ENCODE data around the gene TSTD2.

Gene TSTD2

DNA sequence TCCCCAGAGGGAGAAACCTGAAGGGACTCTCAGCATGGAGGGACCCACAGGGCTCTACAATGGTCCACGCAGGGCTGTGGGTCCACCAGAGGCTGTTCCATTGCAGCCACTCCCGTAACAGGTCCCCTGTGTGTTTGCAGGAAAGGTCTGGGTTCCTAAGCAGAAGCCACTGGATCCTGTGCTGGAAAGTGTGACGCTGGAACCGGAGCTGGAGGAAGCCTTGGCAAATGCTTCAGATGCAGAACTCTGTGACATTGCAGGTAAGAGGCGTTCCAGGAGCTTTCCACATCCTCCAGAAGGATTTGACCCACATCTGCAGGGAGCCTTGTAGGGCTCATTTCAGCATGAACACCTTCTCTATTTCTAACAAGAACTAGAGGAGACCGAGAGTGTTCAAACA, 80.0 kb downstream of the TSTD2 start:
- Histone ChIP-seq H3K4me1 (ENCODE audit: low read length) (peaks cover 10% of the 10 kb centered on the region), H3F3A (ENCODE audit: insufficient read depth, low read length) (0 out of 2 replicates have a peak, but pooled peaks cover 3% of the 10 kb centered on the region), H3K27ac (ENCODE audit: low read length) (no peak overlapping the region), H3K9me2 (replicated peaks; ENCODE audit: insufficient read depth, low read length) (no peaks in the 10 kb centered on the region), H4K20me1 (ENCODE audit: insufficient read depth, low read length) (no peaks in the 10 kb centered on the region), H3K27me3 (replicated peaks; ENCODE audit: insufficient read depth, low read length) (no peaks in the 10 kb centered on the region), H3K4me2 (ENCODE audit: low read depth, low read length) (no peak overlapping the region), H3K9me3 (replicated peaks; ENCODE audit: insufficient read depth, low read length) (no peaks in the 10 kb centered on the region), H3K36me3 (replicated peaks; ENCODE audit: insufficient read depth, low read length) (no peaks in the 10 kb centered on the region), H3K79me2 (ENCODE audit: low read length) (no peaks in the 10 kb centered on the region), H3K9ac (ENCODE audit: low read length) (no peak overlapping the region), H2AFZ (ENCODE audit: low read length) (no peak overlapping the region), H3K4me3 (ENCODE audit: low read length) (no peak overlapping the region)
- TF ChIP-seq EZH2 (optimal IDR thresholded peaks at IDR 0.05; ENCODE audit: low read depth, low read length) (no peak), EZH2phosphoT487 (IDR thresholded peaks at IDR 0.05; ENCODE audit: low read length) (no peak), CTCF (IDR thresholded peaks at IDR 0.05; ENCODE audit: low read length) (no peak)
- DNase-seq, result no peak

- Histone ChIP-seq H3K36me3 (replicated peaks; ENCODE audit: insufficient read depth, low read length) (no peaks in the 10 kb centered on the region), H3K9me2 (replicated peaks; ENCODE audit: insufficient read depth, low read length) (no peaks in the 10 kb centered on the region), H3K27me3 (replicated peaks; ENCODE audit: insufficient read depth, low read length) (no peaks in the 10 kb centered on the region), H3K4me1 (ENCODE audit: low read length) (no peaks in the 10 kb centered on the region), H3K9me3 (replicated peaks; ENCODE audit: insufficient read depth, low read length) (no peaks in the 10 kb centered on the region), H3K4me3 (ENCODE audit: low read length) (no peak overlapping the region), H3K4me2 (ENCODE audit: low read depth, low read length) (no peak overlapping the region), H3K27ac (ENCODE audit: low read length) (no peak overlapping the region), H3K79me2 (ENCODE audit: low read length) (no peaks in the 10 kb centered on the region), H3F3A (ENCODE audit: insufficient read depth, low read length) (no peaks in the 10 kb centered on the region), H4K20me1 (ENCODE audit: insufficient read depth, low read length) (no peaks in the 10 kb centered on the region), H2AFZ (ENCODE audit: low read length) (no peak overlapping the region), H3K9ac (ENCODE audit: low read length) (no peak overlapping the region)
- no peak for TF ChIP-seq EZH2phosphoT487 (IDR thresholded peaks at IDR 0.05; ENCODE audit: low read length)
- TF ChIP-seq CTCF (IDR thresholded peaks at IDR 0.05; ENCODE audit: low read length), result no peak
- TF ChIP-seq EZH2 (optimal IDR thresholded peaks at IDR 0.05; ENCODE audit: low read depth, low read length), result no peak
- DNase-seq, result no peak
Measured at GRCh38 chr9:97551308-97551707, 81.9 kb downstream of the TSTD2 start.

DNA sequence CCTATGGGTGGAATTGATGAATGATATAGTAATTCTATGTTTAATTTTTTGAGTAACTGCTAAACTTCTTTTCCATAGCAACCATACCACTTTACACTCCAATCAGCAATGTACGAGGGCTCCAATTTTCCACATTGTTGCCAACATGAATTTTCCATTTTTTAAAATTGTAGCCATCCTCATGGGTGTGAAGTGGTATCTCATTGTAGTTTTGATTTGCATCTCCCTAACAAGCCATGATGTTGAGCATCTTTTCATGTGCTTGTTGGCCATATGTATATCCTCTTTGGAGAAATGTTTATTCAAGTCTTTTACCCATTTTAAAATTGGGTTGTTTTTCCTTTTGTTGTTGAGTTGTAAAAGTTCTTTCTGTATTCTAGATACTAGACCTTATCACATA, 82.8 kb downstream of the TSTD2 start:
- Histone ChIP-seq H3K9me2 (replicated peaks; ENCODE audit: insufficient read depth, low read length) (no peaks in the 10 kb centered on the region), H2AFZ (ENCODE audit: low read length) (no peak overlapping the region), H3K9ac (ENCODE audit: low read length) (no peak overlapping the region), H3F3A (ENCODE audit: insufficient read depth, low read length) (no peaks in the 10 kb centered on the region), H4K20me1 (ENCODE audit: insufficient read depth, low read length) (no peaks in the 10 kb centered on the region), H3K9me3 (replicated peaks; ENCODE audit: insufficient read depth, low read length) (no peaks in the 10 kb centered on the region), H3K4me1 (ENCODE audit: low read length) (no peaks in the 10 kb centered on the region), H3K79me2 (ENCODE audit: low read length) (no peaks in the 10 kb centered on the region), H3K27me3 (replicated peaks; ENCODE audit: insufficient read depth, low read length) (no peaks in the 10 kb centered on the region), H3K4me3 (ENCODE audit: low read length) (no peak overlapping the region), H3K27ac (ENCODE audit: low read length) (no peak overlapping the region), H3K4me2 (ENCODE audit: low read depth, low read length) (no peak overlapping the region), H3K36me3 (replicated peaks; ENCODE audit: insufficient read depth, low read length) (no peaks in the 10 kb centered on the region)
- DNase-seq, result no peak
- TF ChIP-seq EZH2phosphoT487 (IDR thresholded peaks at IDR 0.05; ENCODE audit: low read length), result no peak

All from MM.1S (cell line).